ENCODE data around the gene PTPRG. TPM values are rescaled to one million over a fixed set of nuclear protein-coding genes. Genes with fewer than 3 reads are reported as not detected.

Gene PTPRG
- polyA plus RNA-seq, 1 donor (not counting 4 experiments of a cell fraction or from before 2014, with no cell fraction given): 12.1 TPM

DNA sequence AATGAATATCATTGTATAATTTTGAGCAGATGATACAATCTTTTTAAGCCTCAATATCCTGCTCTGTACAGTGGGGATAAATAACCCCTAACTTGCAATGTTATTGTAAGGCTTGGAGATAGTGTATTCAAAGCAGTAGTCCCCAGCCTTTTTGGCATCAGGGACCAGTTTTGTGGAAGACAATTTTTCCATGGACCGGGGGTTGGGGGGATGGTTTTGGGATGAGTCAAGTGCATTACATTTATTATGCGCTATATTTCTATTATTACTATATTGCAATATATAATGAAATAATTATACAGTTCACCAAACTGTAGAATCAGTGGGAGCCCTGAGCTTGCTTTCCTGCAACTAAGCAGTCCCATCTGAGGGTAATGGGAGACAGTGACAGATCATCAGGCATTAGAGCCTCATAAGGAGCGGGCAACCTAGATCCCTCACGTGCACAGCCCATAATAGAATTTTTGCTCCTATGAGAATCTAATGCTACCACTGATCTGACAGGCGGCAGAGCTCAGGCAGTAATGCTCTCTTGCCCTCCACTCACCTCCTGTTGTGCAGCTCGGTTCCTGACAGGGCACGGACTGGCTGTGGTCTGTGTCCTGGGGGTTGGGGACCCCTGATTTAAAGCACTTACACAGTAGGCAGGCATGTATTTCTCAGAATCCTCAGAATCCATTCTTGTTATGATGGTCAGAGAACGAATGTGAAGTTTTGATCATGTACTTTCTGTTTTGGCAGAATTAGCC, 102.2 kb downstream of the PTPRG start:
- no peaks in the 10 kb centered on the region for H3K9me3 ChIP-seq (ENCODE audit: control insufficient read depth, low read depth, low read length)
- no peaks in the 10 kb centered on the region for H4K20me1 ChIP-seq (ENCODE audit: control insufficient read depth, extremely low read depth, insufficient read depth, low read length)
- H2AFZ ChIP-seq (ENCODE audit: control insufficient read depth, low read length): no peak overlapping the region
- H3K27ac ChIP-seq (ENCODE audit: control insufficient read depth, insufficient read depth, low read length): peak overlapping the region; percentile 17
- dilution Hi-C loops (cut with MboI; ENCODE audit: extremely low pct_ligation_motif_present, low sequenced_read_pairs): no loop called here
- no peaks in the 10 kb centered on the region for H3K27me3 ChIP-seq (ENCODE audit: control insufficient read depth, extremely low read depth, insufficient read depth, low read length)
- no peaks in the 10 kb centered on the region for H3K36me3 ChIP-seq (ENCODE audit: control insufficient read depth in 2 of 2, extremely low read depth in 1 of 2, insufficient read depth in 2 of 2, low read length in 2 of 2)
- no peak for FAIRE-seq
- DNase-seq (ENCODE audit: low read depth, low spot score): no peak
- no peak overlapping the region for H3K9ac ChIP-seq (ENCODE audit: control insufficient read depth, extremely low read depth, insufficient read depth, low read length)
- peaks cover 10% of the 10 kb centered on the region for H3K79me2 ChIP-seq (ENCODE audit: control insufficient read depth, insufficient read depth, low read length)
- peak overlapping the region; percentile 13 for H3K4me2 ChIP-seq (ENCODE audit: control insufficient read depth, extremely low read depth, insufficient read depth, low read depth, low read length)
- no peak overlapping the region for H3K4me3 ChIP-seq (ENCODE audit: control insufficient read depth in 2 of 3, extremely low read depth in 1 of 3, insufficient read depth in 2 of 3, low read depth in 1 of 3, low read length in 3 of 3)
- TF ChIP-seq, protein P1, sequence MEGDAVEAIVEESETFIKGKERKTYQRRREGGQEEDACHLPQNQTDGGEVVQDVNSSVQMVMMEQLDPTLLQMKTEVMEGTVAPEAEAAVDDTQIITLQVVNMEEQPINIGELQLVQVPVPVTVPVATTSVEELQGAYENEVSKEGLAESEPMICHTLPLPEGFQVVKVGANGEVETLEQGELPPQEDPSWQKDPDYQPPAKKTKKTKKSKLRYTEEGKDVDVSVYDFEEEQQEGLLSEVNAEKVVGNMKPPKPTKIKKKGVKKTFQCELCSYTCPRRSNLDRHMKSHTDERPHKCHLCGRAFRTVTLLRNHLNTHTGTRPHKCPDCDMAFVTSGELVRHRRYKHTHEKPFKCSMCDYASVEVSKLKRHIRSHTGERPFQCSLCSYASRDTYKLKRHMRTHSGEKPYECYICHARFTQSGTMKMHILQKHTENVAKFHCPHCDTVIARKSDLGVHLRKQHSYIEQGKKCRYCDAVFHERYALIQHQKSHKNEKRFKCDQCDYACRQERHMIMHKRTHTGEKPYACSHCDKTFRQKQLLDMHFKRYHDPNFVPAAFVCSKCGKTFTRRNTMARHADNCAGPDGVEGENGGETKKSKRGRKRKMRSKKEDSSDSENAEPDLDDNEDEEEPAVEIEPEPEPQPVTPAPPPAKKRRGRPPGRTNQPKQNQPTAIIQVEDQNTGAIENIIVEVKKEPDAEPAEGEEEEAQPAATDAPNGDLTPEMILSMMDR (optimal IDR thresholded peaks at IDR 0.05 in 1 of 3, IDR thresholded peaks at IDR 0.05 in 1 of 3, conservative IDR thresholded peaks at IDR 0.05 in 1 of 3; ENCODE audit: extremely low read depth in 1 of 3, insufficient read depth in 2 of 3, low read length in 3 of 3): no peak
- TF ChIP-seq EZH2 (IDR thresholded peaks at IDR 0.05; ENCODE audit: low read length): no peak
- H3K9me1 ChIP-seq (ENCODE audit: control insufficient read depth, extremely low read depth, insufficient read depth, low read length): no peaks in the 10 kb centered on the region
- peaks cover 29% of the 10 kb centered on the region for H3K4me1 ChIP-seq (ENCODE audit: control insufficient read depth, extremely low read depth, insufficient read depth, low read length)

DNA sequence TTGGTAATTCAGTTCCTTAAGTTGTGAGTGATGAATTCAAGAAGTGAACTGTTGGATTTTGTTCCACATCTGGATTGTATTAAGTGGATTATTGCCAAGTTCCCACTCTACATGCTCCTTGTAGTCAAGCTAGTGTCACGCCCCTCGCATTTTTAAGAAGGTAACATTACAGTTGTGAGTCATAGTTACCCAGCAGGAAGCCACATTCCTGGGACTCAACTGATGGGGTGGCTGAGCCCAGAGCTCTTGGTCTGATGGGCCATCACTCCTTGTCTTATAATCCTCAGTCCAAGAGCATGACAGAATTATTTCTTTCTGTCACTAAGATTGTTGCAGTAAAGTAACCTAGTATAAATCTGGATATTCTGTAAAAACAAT, 102.7 kb downstream of the PTPRG start:
- Histone ChIP-seq H3K4me3 (ENCODE audit: control insufficient read depth in 2 of 3, extremely low read depth in 1 of 3, insufficient read depth in 2 of 3, low read depth in 1 of 3, low read length in 3 of 3) (no peak overlapping the region), H2AFZ (ENCODE audit: control insufficient read depth, low read length) (no peak overlapping the region), H3K9me1 (ENCODE audit: control insufficient read depth, extremely low read depth, insufficient read depth, low read length) (no peaks in the 10 kb centered on the region), H3K27me3 (ENCODE audit: control insufficient read depth, extremely low read depth, insufficient read depth, low read length) (no peaks in the 10 kb centered on the region), H3K36me3 (ENCODE audit: control insufficient read depth in 2 of 2, extremely low read depth in 1 of 2, insufficient read depth in 2 of 2, low read length in 2 of 2) (no peaks in the 10 kb centered on the region), H3K9me3 (ENCODE audit: control insufficient read depth, low read depth, low read length) (no peaks in the 10 kb centered on the region), H4K20me1 (ENCODE audit: control insufficient read depth, extremely low read depth, insufficient read depth, low read length) (no peaks in the 10 kb centered on the region), H3K4me1 (ENCODE audit: control insufficient read depth, extremely low read depth, insufficient read depth, low read length) (peaks cover 29% of the 10 kb centered on the region), H3K4me2 (ENCODE audit: control insufficient read depth, extremely low read depth, insufficient read depth, low read depth, low read length) (peak overlapping the region; percentile 13), H3K27ac (ENCODE audit: control insufficient read depth, insufficient read depth, low read length) (peak overlapping the region; percentile 1), H3K9ac (ENCODE audit: control insufficient read depth, extremely low read depth, insufficient read depth, low read length) (no peak overlapping the region), H3K79me2 (ENCODE audit: control insufficient read depth, insufficient read depth, low read length) (peaks cover 10% of the 10 kb centered on the region)
- peak; percentile 92 for FAIRE-seq
- dilution Hi-C loops (cut with MboI; ENCODE audit: extremely low pct_ligation_motif_present, low sequenced_read_pairs): no loop called here
- TF ChIP-seq, protein P1 (optimal IDR thresholded peaks at IDR 0.05 in 1 of 3, IDR thresholded peaks at IDR 0.05 in 1 of 3, conservative IDR thresholded peaks at IDR 0.05 in 1 of 3; ENCODE audit: extremely low read depth in 1 of 3, insufficient read depth in 2 of 3, low read length in 3 of 3): no peak
- TF ChIP-seq EZH2 (IDR thresholded peaks at IDR 0.05; ENCODE audit: low read length): no peak
- DNase-seq (ENCODE audit: low read depth, low spot score): no peak

All from keratinocyte (primary cell).